ENCODE results near the gene MAPK8.
A peak's percentile ranks its signal among the peaks of the same experiment; 100 is the strongest.

Gene MAPK8

DNA sequence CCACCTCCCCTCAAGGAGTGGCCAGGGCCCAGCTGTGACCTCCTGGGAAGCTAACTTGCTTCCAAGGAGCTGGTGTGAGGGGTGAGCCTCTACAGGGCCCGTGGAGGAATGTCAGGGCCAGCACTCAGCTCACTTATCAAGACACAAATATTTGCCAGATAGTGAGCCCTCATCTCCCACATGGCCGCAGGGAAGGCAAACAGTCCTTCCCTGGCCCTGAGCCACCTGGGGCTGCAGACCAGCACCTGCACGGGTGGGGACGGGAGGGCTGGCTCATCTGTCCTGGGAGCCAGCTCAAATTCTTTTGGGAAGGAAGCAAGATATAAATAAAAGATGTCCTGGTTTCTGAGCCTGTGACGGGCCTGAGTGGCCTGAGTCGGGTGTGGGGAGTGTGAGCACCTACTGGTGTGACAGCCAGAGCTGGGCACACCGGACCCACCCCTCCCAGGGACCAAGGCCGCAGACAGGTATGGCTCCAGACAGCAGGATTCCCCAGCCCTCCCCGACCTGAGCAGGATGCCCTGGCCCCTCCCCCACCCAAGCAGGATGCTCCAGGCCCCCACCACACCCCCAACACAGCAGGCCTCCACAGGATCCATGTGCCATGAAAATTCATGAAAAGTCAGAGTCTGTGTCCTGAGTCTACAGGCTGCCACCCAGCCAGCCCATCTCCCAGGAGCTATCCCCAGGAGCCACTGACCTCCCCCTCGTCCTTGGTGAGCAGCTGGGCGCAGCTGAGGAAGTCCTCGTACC, 148.0 kb downstream of the MAPK8 start:
- TF ChIP-seq, protein P1, sequence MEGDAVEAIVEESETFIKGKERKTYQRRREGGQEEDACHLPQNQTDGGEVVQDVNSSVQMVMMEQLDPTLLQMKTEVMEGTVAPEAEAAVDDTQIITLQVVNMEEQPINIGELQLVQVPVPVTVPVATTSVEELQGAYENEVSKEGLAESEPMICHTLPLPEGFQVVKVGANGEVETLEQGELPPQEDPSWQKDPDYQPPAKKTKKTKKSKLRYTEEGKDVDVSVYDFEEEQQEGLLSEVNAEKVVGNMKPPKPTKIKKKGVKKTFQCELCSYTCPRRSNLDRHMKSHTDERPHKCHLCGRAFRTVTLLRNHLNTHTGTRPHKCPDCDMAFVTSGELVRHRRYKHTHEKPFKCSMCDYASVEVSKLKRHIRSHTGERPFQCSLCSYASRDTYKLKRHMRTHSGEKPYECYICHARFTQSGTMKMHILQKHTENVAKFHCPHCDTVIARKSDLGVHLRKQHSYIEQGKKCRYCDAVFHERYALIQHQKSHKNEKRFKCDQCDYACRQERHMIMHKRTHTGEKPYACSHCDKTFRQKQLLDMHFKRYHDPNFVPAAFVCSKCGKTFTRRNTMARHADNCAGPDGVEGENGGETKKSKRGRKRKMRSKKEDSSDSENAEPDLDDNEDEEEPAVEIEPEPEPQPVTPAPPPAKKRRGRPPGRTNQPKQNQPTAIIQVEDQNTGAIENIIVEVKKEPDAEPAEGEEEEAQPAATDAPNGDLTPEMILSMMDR (conservative IDR thresholded peaks at IDR 0.05), result no peak
- peak overlapping the region; percentile 10; the same call in 1 of the 2 replicates for H3K27ac ChIP-seq

DNA sequence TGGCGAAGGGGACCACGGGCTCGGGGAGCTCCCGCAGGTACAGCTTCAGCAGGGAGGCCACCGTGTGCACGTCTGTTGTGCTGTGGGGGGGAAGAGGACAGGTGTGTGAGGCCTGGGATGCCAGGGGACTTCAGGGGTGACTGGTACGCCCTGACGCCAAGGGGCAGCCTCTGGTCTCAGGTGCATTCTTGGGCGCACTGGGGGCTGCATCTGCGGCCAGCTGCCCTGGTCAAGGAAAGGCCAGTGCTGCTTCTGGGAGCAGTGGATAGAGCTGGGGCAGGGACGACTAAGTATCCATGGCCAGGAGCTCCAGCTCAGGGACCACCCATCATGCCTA, 148.5 kb downstream of the MAPK8 start:
- TF ChIP-seq, protein P1 (conservative IDR thresholded peaks at IDR 0.05), result no peak
- no peak overlapping the region; the same call in 1 of the 2 replicates for H3K27ac ChIP-seq

DNA sequence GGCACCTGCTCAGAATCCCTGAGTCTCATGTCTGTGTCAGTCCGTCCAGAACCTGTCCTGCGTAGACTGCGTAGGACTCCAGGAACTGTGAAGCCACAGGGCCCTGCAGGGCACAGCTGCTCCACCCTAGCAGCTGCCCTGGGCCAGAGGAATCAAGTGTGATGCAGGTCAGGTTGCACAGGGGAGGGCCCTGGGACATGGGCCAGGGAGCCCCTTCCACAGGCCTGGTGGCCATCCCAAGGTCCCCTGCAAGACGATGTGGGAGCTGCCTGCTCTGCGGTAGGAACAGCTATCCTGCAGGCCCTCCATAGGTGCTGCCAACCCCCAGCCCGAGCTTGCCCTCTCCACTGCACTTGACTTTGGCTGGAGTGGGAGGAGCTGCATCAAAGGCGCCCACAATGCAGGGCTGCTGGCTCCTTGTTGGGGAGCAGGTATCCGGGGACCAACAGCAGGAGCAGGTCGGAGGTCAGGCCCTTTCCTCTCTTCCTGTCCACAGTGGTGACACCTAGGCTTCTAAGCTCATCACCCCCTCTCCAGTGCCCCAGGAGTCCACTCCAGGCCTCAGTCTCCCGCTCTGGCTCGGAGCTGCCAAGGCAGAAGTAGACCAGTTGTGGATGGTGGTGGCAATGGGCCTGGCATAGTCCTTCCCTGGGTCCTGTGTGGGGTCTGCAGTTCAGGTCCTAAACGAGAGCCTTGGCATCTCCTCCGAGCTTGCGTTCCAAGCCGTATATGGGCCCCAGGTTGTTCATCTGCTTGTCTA, 149.1 kb downstream of the MAPK8 start:
- TF ChIP-seq, protein P1 (conservative IDR thresholded peaks at IDR 0.05), result no peak
- H3K27ac ChIP-seq, result no peak overlapping the region

DNA sequence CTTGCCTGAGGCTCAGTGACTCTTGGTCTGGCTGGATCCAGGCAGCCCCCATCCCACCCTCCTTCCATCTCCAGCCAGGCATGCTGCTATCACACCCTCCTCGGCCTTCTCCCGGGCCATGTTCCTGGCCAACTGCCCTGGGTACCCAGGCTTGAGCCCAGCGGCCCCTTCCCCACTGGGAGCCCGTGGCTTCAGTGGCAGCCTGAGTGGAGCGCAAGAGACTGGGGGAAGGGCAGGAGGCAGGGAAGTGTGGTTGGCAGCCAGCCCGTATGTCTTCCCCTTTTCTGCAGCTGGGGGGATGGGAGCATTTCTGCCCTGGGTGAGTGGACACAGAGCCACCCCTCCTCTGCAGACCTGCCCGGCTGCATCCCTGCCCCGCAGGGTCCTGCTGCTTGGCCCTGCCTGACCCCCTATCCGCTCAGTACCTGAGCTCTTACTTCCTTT, 149.9 kb downstream of the MAPK8 start:
- no peak overlapping the region for H3K27ac ChIP-seq

DNA sequence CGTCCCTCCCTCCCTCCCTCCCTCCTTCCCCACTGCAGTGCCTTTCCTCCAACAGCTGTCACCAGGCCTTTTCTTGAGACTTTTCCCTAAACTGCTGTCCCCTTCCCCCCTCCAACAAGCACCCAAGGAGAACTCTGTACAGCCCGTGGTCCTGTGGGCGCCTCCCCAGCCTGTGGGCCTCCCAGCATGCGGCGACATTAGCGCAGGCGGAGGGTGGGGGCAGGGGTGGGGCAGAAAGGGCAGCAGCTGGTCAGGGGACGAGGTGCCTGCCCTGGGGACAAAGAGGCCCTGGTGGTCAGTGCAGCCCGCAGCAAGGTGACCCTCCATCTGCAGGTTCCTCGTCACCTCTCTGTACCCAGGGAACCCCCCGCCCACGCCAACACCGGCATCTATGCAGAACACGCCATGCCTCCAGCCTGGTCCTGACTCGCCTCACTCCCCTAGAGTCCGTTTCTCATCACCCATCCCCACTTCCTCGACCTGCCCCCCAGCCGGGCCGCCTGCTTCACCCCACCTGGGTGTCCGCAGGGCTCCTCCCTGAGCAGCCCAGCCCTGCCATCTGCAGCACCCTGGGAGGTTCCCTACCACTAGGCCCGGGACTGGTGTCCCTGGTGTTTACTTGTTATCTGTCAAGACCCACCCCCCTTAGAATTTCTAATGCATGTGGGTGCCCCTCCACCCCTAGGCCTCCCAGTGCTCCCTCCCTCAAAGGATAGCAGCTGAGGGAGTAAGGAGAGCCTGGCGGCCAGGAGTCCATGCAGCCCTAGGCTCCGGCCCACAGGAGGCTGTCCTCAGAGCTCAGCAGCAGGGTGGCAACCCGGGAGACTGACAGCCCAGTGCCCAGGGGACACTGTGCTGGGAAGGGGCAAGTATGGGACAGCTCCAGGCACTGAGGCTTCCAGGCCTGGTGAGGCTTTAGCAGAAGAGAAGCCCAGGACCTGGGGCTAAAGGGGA, 150.6 kb downstream of the MAPK8 start:
- TF ChIP-seq, protein P1 (conservative IDR thresholded peaks at IDR 0.05), result no peak
- H3K27ac ChIP-seq, result no peak overlapping the region

More for the DNA sequence above, 149.9 kb downstream of the MAPK8 start:
- TF ChIP-seq, protein P1 (conservative IDR thresholded peaks at IDR 0.05), result no peak

DNA sequence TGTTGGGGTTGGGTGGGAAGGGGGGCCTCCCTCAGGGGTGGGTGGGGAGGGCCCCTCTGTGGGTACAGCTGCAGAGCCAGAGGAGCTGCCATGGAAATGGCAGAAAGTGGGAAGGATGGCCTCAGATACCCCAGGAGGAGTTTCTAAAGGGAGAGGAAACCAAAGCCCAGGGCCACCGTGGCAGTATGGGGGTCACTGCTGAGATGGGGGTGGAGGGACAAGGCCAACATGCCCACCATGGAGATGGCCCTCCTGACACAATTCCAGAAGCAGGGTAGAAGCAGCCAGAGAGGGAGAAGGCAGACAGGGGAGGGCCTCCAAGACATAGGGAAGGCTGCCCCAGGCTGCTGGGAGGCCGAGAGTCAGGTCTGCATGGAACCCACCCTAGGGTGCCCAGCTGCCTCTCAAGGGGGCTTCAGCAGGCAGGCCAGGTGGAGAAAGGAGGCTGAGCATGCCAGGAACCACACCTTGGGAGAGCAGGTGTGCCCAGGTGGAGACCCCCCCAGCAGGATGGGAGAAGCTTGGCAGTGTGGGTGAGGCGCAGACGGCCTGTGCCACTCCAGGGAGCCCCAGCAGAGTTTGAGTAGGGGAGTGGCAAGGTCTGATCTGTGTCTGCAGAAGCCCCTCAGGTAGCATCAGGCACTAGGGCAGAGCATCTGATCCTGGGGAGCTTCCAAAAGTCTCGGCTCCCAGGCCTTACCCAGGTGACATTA, 151.6 kb downstream of the MAPK8 start:
- TF ChIP-seq, protein P1 (conservative IDR thresholded peaks at IDR 0.05), result no peak
- H3K27ac ChIP-seq, result no peak overlapping the region

All from VCaP (cell line).